GM04504 (cell line): Measurements from ENCODE around the gene RNF213.
"Not testable (repeated sequence)": the region's sequence is repeated elsewhere in the genome, so short reads cannot be mapped to it uniquely, and the experiment has no call there.

Experiments used
- DNase-seq: peaks from one replicate; pipeline ENCODE4 v3.0.0-alpha.2; 2012; ENCODE audit warnings: low read depth

RNF213 gene

DNA sequence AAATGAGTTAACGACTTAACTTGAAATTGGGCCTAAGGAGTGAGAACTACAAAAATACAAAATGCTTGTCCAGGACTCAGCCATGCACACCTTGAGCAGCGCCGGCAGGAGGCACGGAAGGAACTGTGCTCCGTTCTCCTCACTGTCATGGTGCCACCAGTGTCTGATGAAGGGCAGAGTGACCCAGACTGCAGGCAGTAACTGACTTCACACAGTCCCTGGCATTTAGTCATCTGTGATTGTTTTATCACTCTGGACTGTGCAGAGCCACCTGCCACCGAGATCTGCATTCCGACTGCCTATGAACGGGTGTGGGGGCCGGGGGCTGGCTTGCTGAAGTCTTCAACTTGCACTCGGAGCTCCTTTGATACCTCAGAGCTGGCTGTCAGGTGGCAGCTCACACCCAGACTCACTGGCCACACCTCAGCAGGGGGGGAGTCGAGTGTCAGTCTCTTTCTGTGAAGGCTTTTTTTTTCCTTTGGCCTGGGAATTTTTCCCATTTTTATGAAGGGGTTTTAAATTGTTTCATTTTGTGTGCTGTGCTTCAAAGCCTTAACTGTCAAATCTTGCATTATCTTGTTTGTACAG, 134.1 kb downstream of the RNF213 start:
- no peak for DNase-seq

DNA sequence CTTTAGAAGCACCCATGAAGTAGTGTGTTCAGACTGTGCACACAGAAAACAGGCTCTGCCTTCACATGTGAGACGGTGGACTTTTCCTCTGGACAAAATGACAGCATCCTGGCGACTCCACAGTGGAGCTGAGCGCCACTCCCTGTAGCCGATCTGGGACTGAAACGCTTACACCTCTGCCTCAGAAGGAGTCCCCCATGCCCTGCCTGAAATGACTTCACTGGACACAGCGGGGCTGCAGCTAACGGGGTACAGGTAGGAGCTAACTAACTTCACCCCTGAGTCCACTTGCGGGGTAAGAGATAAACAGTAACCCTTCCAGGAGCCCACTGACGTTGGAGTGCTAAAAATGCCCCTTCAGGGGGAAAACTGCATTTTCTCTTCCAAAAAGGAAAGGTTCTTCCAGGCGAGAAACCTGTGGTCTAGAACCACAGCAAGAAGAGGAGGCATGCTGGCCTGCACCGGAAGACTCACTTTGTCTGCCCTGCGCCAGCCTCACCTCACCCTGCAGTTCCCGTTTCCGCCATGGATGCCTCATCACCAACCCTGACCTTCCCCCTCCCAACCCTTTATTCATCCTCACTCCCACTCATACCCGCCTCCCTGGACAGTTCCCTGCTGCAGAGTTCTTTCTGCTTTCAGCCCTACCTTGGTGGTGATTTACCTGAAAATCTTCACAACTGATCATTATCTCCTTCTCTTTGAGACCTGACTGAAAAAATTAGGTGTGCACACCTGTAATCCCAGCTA, 134.9 kb downstream of the RNF213 start:
- DNase-seq: no peak

DNA sequence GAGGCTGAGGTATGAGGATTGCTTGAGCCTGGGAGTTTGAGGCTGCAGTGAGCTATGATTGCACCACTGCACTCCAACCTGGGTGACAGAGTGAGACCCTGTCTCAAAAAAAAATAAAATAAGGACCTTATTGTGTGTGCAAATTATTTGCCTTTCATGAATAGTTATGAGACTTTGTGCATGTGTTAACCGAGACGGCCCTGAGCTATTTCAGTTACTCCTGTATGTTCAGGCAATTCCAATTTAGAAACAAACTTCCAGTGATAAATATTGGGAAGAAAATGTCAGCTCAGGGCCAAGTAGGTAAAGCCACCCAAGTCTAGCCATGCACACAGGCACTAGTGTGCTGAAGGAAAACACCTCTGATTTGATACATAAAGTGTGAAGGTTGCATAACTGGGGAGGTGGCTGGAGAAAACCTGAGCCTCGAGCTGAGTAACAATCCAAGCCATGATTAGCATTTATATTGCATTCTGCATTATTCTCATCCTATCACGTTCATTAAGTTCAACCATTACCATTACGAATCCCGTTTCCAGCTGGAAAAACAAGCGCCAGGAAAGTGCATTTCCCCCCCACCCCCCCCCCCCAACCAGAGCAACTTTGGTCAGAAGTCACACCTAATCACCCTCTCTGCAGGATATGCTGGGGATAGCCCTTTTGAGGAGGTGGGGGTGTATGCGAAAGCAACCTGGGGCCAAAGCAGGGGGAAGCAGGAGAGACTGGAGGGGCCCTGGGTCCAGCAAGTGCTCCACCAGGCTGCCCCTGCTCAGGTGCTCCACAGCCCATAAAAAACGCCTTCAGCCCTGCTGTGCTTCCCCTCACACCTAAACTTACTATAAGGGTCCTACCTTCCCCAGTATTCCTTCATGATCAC, 135.7 kb downstream of the RNF213 start:
- no peak for DNase-seq

DNA sequence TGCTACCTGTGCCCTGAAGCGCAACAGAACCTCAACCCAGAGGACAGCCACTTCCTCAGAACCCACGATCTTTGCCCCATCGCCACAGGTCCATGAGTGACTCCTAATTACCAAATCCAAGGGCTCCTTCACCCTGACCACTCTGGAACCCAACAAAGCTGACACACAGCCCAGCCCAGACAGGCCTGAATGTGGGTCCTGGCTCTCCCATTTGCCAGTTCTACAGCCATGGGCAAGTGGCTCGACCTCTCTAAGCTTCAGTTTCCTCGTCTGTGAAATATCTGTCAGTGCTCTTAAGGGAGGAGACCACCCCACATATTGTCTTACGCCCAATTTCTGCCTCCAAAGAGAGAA, 136.4 kb downstream of the RNF213 start:
- no peak for DNase-seq

DNA sequence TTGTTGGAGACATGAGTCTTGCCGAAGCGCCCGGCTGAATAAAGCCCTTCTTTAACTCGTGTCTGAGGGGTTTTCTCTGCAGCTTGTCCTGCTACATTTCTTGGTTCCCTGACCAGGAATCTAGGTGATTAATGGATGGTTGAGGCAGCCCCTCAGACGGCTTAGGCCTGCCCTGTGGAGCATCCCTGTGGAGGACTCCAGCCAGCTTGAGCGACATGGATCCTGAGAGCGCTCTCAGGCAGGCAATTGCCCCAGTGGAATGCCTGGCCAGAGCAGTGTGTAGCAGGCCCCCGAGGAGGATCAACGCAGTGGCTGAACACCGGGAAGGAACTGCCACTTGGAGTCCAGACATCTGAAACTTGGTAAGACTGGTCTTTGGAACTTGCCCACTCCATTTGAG, 137.0 kb downstream of the RNF213 start:
- DNase-seq: no peak

DNA sequence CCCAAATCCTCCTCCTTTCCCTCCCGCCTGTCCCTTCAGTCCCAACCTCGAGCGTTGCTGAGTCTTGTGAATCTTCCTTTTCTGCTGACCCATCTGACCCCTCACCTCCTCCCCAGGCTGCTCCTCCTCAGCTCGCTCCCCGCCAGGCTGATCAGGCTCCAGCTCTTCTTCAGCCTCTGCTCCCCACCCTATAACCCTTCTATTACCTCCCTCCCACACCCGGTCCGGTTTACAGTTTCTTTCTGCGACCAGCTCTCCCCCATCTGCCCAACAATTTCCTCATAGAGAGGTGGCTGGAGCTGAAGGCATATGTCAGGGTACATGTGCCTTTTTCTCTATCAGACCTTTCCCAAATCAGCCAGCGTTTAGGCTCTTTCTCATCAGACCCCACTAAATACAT, 140.4 kb downstream of the RNF213 start:
- not testable (repeated sequence) for DNase-seq

DNA sequence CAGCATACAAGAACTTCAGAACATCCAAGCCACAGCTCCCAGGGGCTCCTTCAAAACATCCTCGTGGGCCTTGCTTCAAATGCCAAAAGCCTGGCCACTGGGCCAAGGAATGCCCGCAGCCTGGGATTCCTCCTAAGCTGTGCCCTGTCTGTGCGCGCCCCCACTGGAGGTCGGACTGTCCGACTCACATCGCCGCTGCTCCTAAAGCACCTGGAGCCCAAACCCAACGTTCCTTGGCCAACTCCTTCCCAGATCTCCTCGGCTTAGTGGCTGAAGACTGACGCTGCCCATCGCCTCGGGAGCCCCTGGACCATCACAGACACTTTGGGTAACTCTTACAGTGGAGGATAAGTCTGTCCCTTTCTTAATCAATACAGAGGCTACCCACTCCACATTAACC, 141.4 kb downstream of the RNF213 start:
- DNase-seq: not testable (repeated sequence)

DNA sequence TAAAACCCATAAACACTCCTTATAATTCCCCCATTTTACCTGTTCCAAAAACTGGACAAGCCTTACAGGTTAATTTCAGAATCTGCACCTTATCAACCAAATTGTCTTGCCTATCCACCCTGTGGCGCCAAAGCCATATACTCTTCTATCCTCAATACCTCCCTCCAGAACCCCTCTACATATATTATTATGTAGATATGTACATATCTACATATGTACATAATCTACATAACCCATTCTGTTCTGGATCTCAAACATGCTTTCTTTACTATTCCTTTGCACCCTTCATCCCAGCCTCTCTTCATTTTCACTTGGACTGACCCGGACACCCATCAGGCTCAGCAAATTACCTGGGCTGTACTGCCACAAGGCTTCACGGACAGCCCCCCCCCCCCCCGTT, 142.3 kb downstream of the RNF213 start:
- no peak for DNase-seq

DNA sequence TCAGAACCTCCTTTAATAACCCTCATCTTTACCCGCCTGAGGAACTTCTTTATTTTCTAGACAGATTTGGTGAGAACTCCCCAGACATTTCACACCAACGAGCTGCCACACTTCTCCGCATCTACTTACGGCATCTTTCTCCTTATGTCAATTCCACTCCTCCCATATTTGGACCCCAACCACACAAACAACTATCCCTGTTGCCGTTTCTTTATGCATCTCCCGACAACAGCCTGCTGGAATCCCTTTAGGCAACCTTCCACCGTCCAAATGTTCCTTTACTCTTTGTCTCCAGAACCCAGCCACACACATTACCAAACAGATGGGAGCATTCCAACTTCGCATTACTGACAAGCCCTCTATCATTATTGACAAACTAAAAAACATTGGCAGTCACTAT, 145.5 kb downstream of the RNF213 start:
- no peak for DNase-seq

DNA sequence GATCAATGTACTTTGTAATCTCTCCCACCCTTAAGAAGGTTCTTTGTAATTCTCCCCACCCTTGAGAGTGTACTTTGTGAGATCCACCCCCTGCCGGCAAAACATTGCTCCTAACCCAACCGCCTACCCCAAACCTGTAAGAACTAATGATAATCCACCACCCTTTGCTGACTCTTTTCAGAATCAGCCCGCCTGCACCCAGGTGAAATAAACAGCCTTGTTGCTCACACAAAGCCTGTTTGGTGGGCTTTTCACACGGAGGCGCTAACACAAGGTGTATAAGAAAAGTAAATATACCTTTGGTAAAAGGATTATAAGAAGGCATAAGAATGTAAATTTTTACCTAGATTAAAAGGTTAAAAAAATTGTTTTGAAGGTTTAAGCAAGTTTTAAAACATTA, 147.3 kb downstream of the RNF213 start:
- DNase-seq: not testable (repeated sequence)

DNA sequence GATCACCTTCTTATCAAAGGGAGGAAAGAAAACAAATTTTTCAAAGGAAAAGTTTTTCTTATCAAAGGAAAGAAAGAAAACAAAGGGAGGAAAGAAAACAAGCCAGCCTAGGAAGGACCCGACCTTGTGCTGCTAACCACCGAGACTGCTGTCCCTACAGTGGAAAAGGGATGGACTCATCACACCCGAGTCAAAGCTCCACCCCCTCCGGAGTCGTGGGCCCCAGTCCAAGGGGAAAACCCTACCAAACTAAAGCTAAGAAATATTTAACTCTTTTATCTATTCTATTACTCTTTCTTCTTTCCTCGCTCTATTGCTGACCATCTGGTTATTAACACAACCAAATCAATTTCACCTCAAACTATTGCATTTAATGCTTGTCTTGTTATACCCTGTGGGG, 148.2 kb downstream of the RNF213 start:
- no peak for DNase-seq

DNA sequence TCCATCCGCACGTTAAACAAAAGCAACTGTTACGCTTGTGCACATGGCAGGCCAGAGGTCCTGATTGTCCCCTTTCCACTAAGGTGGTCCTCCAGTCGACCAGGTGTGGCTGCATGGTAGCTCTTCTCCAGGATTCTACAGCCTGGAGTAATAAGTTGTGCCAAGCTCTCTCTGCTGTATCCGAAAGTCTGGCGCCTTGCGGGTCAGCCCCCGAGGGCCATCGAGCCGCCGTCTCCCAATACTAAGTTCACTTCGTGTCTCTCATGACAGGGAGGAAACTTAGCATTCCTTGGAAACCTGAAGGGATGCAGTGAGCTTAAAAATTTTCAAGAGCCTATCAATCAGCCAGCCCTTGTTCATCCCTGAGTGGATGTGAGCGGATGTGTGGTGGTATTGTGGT, 149.0 kb downstream of the RNF213 start:
- DNase-seq: no peak

DNA sequence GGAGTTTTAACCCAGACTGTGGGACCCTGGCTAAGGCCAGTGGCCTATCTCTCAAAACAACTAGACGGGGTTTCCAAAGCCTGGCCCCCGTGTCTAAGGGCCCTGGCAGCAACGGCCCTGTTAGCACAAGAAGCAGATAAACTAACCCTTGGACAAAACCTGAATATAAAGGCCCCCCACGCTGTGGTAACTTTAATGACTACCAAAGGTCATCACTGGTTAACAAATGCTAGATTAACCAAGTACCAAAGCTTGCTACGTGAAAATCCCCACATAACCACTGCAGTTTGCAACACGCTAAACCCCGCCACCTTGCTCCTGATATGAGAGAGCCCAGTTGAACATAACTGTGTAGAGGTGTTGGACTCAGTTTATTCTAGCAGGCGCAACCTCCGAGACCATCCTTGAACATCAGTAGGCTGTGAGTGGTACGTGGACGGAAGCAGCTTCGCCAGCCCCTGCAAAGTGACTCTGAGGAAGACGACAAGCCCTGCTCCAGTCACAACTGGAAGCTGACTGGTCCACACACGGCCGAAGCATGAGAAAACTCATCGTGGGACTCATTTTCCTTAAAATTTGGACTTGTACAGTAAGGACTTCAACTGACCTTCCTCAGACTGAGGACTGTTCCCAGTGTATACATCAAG, 149.9 kb downstream of the RNF213 start:
- DNase-seq: not testable (repeated sequence)

DNA sequence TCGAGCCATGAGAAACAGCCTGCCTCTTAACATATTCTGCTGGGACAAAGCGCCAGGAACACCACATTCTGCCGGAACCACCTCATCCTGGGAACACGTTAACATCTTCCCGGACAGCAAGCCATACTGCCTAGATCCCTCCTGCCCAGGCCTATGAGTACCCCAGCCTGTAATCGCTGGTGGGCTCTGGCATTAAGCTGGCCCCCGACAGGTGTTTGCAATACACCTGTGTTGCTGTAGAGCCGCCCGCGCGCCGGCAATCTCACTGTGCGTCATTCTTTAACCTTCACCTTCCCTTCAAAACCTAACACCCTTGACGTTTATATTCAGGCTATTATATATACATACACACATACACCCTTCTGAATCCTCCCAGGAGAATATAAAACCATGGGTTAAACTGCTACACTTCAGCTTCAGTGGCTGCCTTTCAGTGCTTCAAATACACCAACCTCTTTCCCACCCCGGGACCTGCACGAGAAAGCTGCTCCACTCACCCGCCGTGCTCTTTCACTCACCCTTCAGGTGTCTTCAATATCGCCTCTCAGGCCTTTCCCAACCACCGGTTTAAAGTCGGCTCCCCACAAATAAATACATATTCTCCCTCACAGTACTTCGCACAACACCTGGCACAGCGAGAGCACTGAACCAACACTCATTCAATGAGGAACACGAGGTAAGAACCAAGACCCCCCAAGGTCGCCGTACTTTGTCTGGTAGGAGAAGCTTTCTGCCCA, 153.3 kb downstream of the RNF213 start:
- DNase-seq: no peak

DNA sequence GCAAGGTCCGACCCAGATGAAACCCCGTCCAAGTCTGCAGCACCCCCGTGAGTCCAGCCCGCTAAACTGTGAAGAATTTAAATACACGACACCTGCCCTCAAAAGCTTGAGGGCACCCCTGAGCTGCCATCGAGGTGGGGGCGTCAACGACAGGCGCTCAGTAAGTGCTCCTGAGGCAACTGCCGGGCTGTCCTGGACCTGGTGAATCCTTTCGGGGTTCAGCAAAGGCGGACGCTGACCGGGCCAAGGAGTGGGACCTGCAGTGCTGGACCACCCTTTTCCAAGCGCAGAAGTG, 153.8 kb downstream of the RNF213 start:
- DNase-seq: no peak

DNA sequence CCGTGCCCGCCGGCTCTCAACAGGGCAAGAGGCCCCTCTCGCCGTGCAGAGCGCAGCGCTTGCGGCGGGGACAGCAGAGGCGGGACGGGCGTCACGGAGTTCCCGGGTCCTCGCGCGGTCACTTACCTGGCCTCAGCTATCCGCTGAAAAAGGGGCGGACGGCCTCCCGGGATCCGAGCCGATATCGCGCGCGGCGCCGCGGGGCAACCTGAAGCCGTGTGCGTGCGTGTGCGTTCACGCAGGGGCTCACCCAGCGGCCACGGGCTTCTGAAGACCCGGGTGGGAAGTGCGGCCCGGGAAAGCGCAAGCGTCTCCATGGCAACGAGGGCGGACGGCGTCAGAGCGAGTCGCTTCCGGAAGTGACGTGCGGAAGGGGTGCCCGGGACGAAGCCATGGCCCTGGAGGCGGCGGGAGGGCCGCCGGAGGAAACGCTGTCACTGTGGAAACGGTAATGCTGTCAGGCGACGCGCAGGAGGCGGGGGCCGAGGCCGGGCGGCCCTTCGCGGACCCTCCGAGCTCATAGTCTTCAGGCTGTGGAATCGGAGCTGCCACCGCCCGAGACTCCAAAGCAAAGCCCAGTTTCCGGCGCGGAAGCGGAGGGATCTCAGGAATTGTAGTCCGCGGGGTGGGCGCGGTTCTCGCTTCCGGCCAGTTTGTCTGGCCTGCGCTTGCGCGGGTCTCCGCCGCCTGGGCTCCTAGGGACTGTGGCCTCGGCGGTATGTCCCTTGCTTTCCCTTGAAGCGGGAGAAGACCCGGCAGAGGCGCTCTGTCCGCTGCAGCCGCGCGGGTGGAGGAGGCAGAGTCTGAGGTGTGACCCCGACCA, 154.4 kb downstream of the RNF213 start, which contains the start of gene ENDOV:
Gene ENDOV, plus strand, starts transcription at position 365 of the 823 bp plus-strand sequence. Its CDS starts 28 bp downstream, at position 393.
- peak; percentile 87 for DNase-seq

DNA sequence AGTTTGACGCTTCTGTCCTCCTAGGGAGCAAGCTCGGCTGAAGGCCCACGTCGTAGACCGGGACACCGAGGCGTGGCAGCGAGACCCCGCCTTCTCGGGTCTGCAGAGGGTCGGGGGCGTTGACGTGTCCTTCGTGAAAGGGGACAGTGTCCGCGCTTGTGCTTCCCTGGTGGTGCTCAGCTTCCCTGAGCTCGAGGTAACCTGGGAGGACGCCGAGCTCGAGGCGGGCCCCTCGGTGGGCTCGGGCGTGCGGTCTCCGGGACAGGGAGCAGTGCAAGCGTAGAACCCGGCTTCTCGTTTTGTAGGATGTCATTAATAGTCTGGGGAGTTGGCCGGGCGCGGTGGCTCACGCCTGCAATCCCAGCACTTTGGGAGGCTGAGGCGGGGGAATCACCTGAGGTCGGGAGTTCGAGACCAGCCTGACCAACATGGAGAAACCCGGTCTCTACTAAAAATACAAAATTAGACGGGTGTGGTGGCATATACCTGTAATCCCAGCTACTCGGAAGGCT, 155.0 kb downstream of the RNF213 start:
- no peak for DNase-seq

DNA sequence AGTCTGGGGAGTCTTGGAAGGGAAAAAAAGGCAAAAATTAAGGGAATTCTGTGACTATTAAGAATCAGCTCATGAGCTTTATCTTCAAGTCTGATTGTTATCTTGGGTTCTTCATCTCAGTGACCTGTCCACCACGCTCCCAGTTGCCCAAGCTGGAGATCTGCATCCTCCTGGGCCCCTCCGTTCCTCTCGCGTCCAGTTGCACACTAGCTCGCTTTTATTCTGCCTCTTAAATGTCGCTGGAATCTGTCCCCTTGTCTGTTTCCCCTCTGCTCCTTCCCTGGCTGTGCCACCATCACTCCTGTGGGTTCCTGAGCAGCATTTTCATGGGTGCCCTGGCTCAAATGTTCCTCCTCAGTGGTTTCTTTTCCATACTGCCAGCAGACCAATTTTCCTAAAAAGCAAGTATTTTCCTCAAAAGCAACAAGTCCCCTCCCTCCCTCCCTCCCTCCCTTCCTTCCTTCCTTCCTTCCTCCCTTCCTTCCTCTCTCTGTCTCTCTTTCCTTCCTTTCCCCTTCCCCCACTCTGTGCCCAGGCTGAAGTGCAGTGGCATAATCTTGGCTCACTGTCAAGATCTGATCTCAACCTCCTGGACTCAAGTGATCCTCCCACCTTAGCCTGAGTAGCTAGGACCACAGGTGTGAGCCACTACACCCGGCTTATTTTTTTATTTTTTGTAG, 155.7 kb downstream of the RNF213 start:
- no peak for DNase-seq

DNA sequence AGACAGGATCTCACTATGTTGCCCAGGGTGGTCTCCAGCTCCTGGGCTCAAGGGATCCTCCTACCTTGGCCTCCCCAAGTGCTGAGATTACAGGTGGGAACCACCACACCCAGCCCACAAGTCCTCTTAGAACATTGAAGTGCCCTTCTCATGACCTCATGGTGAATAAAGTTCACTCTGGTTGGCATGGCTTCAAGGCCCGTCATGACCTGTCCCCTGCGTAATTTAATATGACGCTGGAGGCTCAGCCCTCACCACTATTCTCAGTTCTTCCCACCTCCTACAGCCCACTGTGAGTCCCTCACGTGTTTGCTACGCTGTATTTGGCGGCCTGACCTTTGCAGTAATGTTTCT, 156.3 kb downstream of the RNF213 start:
- DNase-seq: no peak

DNA sequence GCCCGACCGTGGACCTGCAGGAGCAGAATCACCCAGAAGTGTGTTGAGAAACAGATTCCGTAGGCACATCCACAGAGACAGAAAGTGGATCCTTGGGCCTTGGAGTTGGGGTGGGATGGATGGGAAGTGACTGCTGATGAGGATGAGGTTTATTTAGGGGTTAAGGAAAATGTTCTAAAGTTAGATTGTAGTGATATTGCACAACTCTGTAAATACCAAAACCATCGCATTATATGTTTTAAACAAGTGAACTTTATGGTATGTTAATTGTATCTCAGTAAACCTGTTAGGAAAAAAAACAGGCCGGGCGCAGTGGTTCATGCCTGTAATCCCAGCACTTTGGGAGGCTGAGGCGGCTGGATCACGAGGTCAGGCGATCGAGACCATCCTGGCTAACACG, 157.9 kb downstream of the RNF213 start:
- no peak for DNase-seq
